ENCODE results near the gene CBX5.

GRCh38 chr12:54294953-54295566 lies 15.1 kb upstream of the CBX5 start:
- TF ChIP-seq POLR2A (IDR thresholded peaks at IDR 0.05) (no peak), CTCF (IDR thresholded peaks at IDR 0.05) (no peak)

Data from gastroesophageal sphincter (tissue), 3 donors.